Loucy (cell line): ENCODE measurements around the gene FPR3.

ENCODE experiments used
- H2AFZ ChIP-seq: fragments of 200-600 bp; sonication (generic); 2 replicates; pipeline ENCODE4 v1.6.0; 2016; ENCODE audit warnings: antibody characterized with exemption, mild to moderate bottlenecking, low read length, moderate library complexity
- H3F3A ChIP-seq: fragments of 200-600 bp; 2 replicates; pipeline ENCODE4 v1.6.0; 2016; ENCODE audit warnings: antibody characterized with exemption, low read depth, mild to moderate bottlenecking
- H3K27me3 ChIP-seq: fragments of 200-600 bp; sonication (generic); 2 replicates; pipeline ENCODE4 v1.6.1; 2014; ENCODE audit warnings: low read length, mild to moderate bottlenecking; ENCODE audit not compliant: insufficient read depth, poor library complexity, severe bottlenecking
- H3K36me3 ChIP-seq: fragments of 200-600 bp; sonication (generic); 2 replicates; pipeline ENCODE4 v1.6.1; 2016; ENCODE audit warnings: low read length; ENCODE audit not compliant: insufficient read depth
- H3K4me1 ChIP-seq: fragments of 200-600 bp; sonication (generic); 2 replicates; pipeline ENCODE4 v1.5.1; 2014; ENCODE audit warnings: low read length, mild to moderate bottlenecking; ENCODE audit not compliant: insufficient read depth, poor library complexity, severe bottlenecking
- H3K4me2 ChIP-seq: fragments of 200-600 bp; sonication (generic); 2 replicates; pipeline ENCODE4 v1.6.0; 2014; ENCODE audit warnings: antibody characterized with exemption, low read length, low read depth, mild to moderate bottlenecking; ENCODE audit not compliant: poor library complexity, severe bottlenecking
- H3K4me3 ChIP-seq: fragments of 200-600 bp; sonication (generic); 2 replicates; pipeline ENCODE4 v1.5.1; 2014; ENCODE audit warnings: low read length, mild to moderate bottlenecking, mixed read lengths; ENCODE audit not compliant: poor library complexity, severe bottlenecking
- H3K79me2 ChIP-seq: fragments of 200-600 bp; sonication (generic); 2 replicates; pipeline ENCODE4 v1.6.1; 2014; ENCODE audit warnings: low read length; ENCODE audit not compliant: insufficient read depth
- H3K9ac ChIP-seq: fragments of 200-600 bp; sonication (generic); 2 replicates; pipeline ENCODE4 v1.6.0; 2014; ENCODE audit warnings: mild to moderate bottlenecking, low read depth, low read length, moderate library complexity; ENCODE audit not compliant: poor library complexity, severe bottlenecking
- H3K9me2 ChIP-seq: fragments of 200-600 bp; sonication (generic); replicated peaks from 2 replicates; pipeline ENCODE4 v1.6.1; 2016; ENCODE audit warnings: low read depth, low read length, mixed read lengths
- H3K9me3 ChIP-seq: fragments of 200-600 bp; sonication (generic); 2 replicates; pipeline ENCODE4 v1.6.1; 2014; ENCODE audit warnings: mild to moderate bottlenecking, antibody characterized with exemption, low read length, low read depth; ENCODE audit not compliant: insufficient read depth
- H4K20me1 ChIP-seq: fragments of 200-600 bp; sonication (generic); 2 replicates; pipeline ENCODE4 v1.6.0; 2014; ENCODE audit warnings: antibody characterized with exemption, low read length, mild to moderate bottlenecking; ENCODE audit not compliant: insufficient read depth, poor library complexity, severe bottlenecking
- CTCF ChIP-seq: fragments of 200-600 bp; sonication (generic); conservative IDR thresholded peaks from 2 replicates; pipeline ENCODE4 v1.5.1; 2014; ENCODE audit warnings: mild to moderate bottlenecking, antibody characterized with exemption, low read length
- EZH2phosphoT487 ChIP-seq: fragments of 200-600 bp; IDR thresholded peaks from 2 replicates; pipeline ENCODE4 v1.6.1; 2018; ENCODE audit warnings: antibody characterized with exemption, mild to moderate bottlenecking, moderate library complexity, borderline replicate concordance

Gene FPR3

GRCh38 chr19:51824281-51825005 lies 29.5 kb downstream of the FPR3 start:
- Histone ChIP-seq H4K20me1 (no peaks in the 10 kb centered on the region), H3K36me3 (no peaks in the 10 kb centered on the region), H3K27me3 (no peaks in the 10 kb centered on the region), H3K4me2 (no peak overlapping the region), H3K9ac (no peak overlapping the region), H3K4me1 (no peaks in the 10 kb centered on the region), H3K4me3 (no peak overlapping the region), H3K9me2 (no peaks in the 10 kb centered on the region), H3K9me3 (peaks cover 10% of the 10 kb centered on the region; the same call in 1 of the 2 replicates), H2AFZ (no peak overlapping the region), H3F3A (no peaks in the 10 kb centered on the region), H3K79me2 (no peaks in the 10 kb centered on the region)
- TF ChIP-seq CTCF (no peak), EZH2phosphoT487 (no peak)

GRCh38 chr19:51830274-51830673 lies 35.3 kb downstream of the FPR3 start:
- Histone ChIP-seq H4K20me1 (no peaks in the 10 kb centered on the region), H3K9me2 (no peaks in the 10 kb centered on the region), H3F3A (no peaks in the 10 kb centered on the region), H3K36me3 (no peaks in the 10 kb centered on the region), H3K4me2 (no peak overlapping the region), H3K4me1 (no peaks in the 10 kb centered on the region), H3K9ac (no peak overlapping the region), H3K27me3 (no peaks in the 10 kb centered on the region), H3K4me3 (no peak overlapping the region), H3K79me2 (no peaks in the 10 kb centered on the region), H3K9me3 (peaks cover 11% of the 10 kb centered on the region; the same call in 1 of the 2 replicates), H2AFZ (no peak overlapping the region)
- TF ChIP-seq EZH2phosphoT487 (no peak), CTCF (no peak)

- H3F3A ChIP-seq, result no peaks in the 10 kb centered on the region
Measured at GRCh38 chr19:51837145-51837544, 42.2 kb downstream of the FPR3 start.

More at GRCh38 chr19:51837145-51837544, 42.2 kb downstream of the FPR3 start:
- H3K4me1 ChIP-seq, result no peaks in the 10 kb centered on the region
- H3K4me2 ChIP-seq, result no peak overlapping the region
- H3K9ac ChIP-seq, result no peak overlapping the region
- H3K9me2 ChIP-seq, result no peaks in the 10 kb centered on the region
- no peaks in the 10 kb centered on the region for H3K36me3 ChIP-seq
- H2AFZ ChIP-seq, result no peak overlapping the region
- H3K79me2 ChIP-seq, result no peaks in the 10 kb centered on the region
- no peaks in the 10 kb centered on the region for H4K20me1 ChIP-seq
- no peaks in the 10 kb centered on the region for H3K27me3 ChIP-seq
- no peaks in the 10 kb centered on the region for H3K9me3 ChIP-seq
- TF ChIP-seq EZH2phosphoT487 (no peak), CTCF (no peak)
- no peak overlapping the region for H3K4me3 ChIP-seq
